ACC112 (cell line): Measurements from ENCODE around the gene FSTL4.
"Not testable (repeated sequence)": the region's sequence is repeated elsewhere in the genome, so short reads cannot be mapped to it uniquely, and the experiment has no call there.

ENCODE experiments used
- H2AFZ ChIP-seq: fragments of 200-600 bp; sonication (generic); one replicate; pipeline ENCODE4 v1.6.0; 2017; ENCODE audit warnings: antibody characterized with exemption, low read length; ENCODE audit not compliant: unreplicated experiment
- H3K27ac ChIP-seq: fragments of 200-600 bp; sonication (generic); 2 replicates; pipeline ENCODE4 v1.5.1; 2014; ENCODE audit warnings: low read depth, mild to moderate bottlenecking, antibody characterized with exemption, low read length, moderate library complexity
- H3K27me3 ChIP-seq: fragments of 200-600 bp; sonication (generic); 2 replicates; pipeline ENCODE4 v1.6.1; 2014; ENCODE audit warnings: mild to moderate bottlenecking, antibody characterized with exemption, low read length, moderate library complexity, mixed read lengths; ENCODE audit not compliant: insufficient read depth
- H3K36me3 ChIP-seq: fragments of 200-600 bp; sonication (generic); 2 replicates; pipeline ENCODE4 v1.6.1; 2016; ENCODE audit warnings: mild to moderate bottlenecking, antibody characterized with exemption, low read length, moderate library complexity, mixed read lengths; ENCODE audit not compliant: insufficient read depth
- H3K4me1 ChIP-seq: fragments of 200-600 bp; sonication (generic); one replicate; pipeline ENCODE4 v1.6.1; 2016; ENCODE audit warnings: low read length, mixed read lengths; ENCODE audit not compliant: insufficient read depth, unreplicated experiment, control insufficient read depth
- H3K4me3 ChIP-seq: fragments of 200-600 bp; sonication (generic); 2 replicates; pipeline ENCODE4 v1.5.1; 2014; ENCODE audit warnings: mild to moderate bottlenecking, low read depth, low read length
- H3K79me2 ChIP-seq: fragments of 200-600 bp; sonication (generic); one replicate; pipeline ENCODE4 v1.6.0; 2016; ENCODE audit warnings: low read length; ENCODE audit not compliant: control insufficient read depth, unreplicated experiment, insufficient read depth

The FSTL4 gene

DNA sequence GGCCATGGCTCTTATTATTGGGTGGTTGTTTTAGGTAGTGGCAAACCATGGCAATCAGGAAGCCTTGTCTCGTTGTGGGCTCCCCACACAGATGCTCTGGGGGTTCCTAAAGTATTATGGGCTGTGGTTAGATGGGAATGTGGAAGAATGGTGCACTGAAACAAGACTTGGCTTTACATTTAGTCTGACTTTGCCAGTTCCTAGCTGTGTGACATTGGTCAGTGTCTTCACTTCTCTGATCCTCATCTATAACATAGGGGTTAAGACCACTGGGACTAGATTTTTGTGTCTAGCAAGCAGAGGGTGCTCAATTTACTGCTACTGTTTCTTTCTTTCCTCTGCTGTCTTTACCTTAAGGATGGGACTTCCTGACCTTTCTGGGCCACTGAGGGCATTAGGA, 411.0 kb downstream of the FSTL4 start:
- Histone ChIP-seq H3K79me2 (no peaks in the 10 kb centered on the region), H2AFZ (no peak overlapping the region), H3K36me3 (no peaks in the 10 kb centered on the region), H3K4me3 (no peak overlapping the region), H3K4me1 (peaks cover 10% of the 10 kb centered on the region), H3K27ac (no peak overlapping the region), H3K27me3 (peaks cover 32% of the 10 kb centered on the region)

DNA sequence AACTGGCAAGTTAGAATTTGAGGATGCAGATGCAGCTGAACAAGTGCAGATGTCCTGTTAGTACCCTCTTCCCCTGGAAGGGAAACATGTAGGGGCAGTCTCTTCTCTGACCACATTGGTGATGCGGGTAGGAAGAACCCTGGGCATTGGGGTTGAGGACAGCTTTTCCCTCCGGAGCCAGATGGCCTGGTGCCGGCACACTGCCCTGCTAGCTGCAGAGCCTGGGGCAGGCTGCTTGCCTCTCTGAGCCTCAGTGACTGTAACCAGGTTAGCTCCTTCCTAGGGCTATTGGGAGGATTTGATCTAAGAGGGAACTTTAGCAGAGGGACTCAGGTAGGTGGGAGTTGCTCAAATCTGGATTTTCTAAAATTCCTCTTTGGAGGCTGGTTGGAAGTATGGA, 412.1 kb downstream of the FSTL4 start:
- H3K27me3 ChIP-seq, result peaks cover 37% of the 10 kb centered on the region
- peaks cover 5% of the 10 kb centered on the region for H3K4me1 ChIP-seq
- H3K4me3 ChIP-seq, result no peak overlapping the region

DNA sequence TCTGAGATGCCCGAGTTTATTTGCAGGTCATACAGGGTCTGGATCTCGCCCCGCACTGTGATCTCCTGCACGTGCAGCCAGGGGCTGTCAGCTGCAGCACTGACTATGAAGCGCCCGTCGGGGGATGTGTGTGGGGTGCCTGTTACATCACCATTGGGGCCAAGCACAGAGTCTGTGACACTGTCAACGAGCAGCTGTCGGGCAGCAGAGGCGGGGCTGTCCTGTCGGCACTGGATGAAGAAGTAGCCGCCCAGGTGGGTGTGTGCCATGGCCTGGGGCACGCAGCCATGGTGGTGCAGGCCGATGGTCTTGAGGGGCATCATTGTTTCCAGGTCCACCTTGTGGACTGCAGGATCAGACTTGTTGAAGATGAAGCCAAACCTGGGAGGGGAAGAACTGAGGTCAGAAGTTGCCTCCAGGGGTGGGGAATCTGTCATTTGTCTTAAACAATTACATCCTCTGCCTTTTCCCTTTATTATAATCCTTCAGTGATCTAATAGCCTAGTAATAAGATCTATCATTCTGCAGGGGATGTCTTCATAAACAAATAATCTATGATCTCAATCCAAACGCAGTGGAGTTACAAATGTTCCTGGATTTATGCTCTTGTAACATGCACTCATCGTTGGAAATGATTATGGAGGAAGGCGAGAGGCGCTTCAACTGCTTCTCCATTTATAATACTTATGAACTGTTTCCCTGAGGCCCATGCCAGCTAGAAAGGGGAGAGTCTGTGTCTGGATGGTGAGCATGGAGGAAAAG, 412.7 kb downstream of the FSTL4 start:
- no peaks in the 10 kb centered on the region for H3K79me2 ChIP-seq
- no peak overlapping the region for H3K4me3 ChIP-seq
- H3K36me3 ChIP-seq, result no peaks in the 10 kb centered on the region
- H2AFZ ChIP-seq, result no peak overlapping the region
- peaks cover 43% of the 10 kb centered on the region for H3K27me3 ChIP-seq
- H3K4me1 ChIP-seq, result no peaks in the 10 kb centered on the region
- H3K27ac ChIP-seq, result no peak overlapping the region

More for the DNA sequence above, 412.1 kb downstream of the FSTL4 start:
- Histone ChIP-seq H3K79me2 (no peaks in the 10 kb centered on the region), H2AFZ (no peak overlapping the region), H3K36me3 (no peaks in the 10 kb centered on the region), H3K27ac (no peak overlapping the region)

DNA sequence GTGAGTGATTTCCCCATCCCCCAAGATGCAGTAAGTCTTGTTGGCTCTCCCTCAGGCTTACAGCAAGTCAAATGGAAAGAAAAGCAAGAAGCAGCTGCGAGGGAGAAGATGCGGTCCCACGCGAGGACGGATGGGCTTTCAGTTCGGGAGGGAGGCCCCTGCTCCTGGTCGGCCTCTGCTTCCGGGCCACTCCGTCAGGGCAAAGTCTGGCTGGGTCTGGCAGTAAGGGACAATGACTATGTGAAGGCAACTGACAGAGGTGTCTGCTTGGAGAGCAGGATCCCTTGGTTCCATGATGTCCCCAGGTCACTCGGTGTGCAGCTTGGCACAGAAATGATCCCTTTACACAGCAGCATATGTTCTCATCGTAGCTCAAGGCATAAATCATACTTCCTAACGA, 413.8 kb downstream of the FSTL4 start:
- no peak overlapping the region for H2AFZ ChIP-seq
- H3K36me3 ChIP-seq, result no peaks in the 10 kb centered on the region
- no peaks in the 10 kb centered on the region for H3K4me1 ChIP-seq
- H3K27ac ChIP-seq, result no peak overlapping the region
- H3K79me2 ChIP-seq, result no peaks in the 10 kb centered on the region
- H3K4me3 ChIP-seq, result no peak overlapping the region
- H3K27me3 ChIP-seq, result peaks cover 50% of the 10 kb centered on the region

DNA sequence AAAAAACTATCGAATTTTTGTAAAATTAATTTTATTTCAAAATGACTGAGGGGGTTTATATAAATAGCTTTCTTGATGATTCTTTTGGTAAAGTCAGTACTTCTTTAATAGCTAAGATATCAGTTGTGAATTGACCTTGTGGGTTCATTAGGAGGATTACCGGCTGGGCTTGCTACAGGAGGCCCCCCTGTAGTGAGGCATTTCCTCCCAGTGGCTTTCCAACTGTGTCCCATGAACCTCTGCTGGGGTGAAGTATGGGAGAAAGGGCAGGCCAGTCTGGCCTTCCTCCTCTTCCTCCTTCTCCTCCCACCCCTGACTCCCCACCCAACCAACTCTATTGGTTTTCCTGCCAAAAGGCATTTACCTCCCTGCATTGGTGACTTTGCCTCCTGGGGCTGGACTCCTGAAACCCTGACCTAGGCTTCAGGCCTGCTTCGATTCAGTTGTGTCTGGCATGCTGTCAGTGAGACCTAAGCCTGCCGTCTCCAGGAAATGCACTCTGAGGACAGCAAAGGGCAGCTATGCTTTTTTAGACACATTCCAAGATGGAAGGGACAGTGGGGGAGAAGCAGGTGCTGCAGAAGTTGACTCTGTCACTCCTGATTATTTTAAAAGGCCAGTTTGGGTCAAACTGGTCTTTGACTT, 415.8 kb downstream of the FSTL4 start:
- Histone ChIP-seq H3K27ac (no peak overlapping the region), H2AFZ (no peak overlapping the region), H3K36me3 (no peaks in the 10 kb centered on the region), H3K4me3 (no peak overlapping the region), H3K79me2 (no peaks in the 10 kb centered on the region), H3K27me3 (peaks cover 46% of the 10 kb centered on the region), H3K4me1 (no peaks in the 10 kb centered on the region)

DNA sequence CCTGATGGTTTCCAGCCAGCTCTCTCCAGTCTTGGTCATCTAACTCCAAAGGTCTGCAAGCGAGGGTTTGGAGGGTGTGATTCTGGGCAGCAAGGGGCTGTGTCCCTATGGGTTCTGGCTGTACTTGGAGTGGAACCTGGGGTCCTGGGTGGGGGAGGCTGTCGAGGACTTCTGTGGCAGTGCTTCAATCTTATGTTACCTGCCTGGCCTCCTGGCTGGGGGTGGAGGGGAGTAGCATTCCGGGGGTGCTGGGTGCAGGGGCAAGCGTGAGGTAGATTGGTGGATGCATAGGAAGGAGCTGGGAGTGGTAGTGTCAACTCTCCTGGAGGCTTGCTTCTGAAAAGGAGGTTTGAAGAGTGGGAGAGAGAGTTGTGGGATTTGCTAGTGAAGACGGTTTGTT, 417.1 kb downstream of the FSTL4 start:
- H3K27ac ChIP-seq, result no peak overlapping the region
- no peaks in the 10 kb centered on the region for H3K4me1 ChIP-seq
- H2AFZ ChIP-seq, result no peak overlapping the region
- H3K4me3 ChIP-seq, result no peak overlapping the region
- H3K27me3 ChIP-seq, result peaks cover 34% of the 10 kb centered on the region
- H3K36me3 ChIP-seq, result no peaks in the 10 kb centered on the region
- no peaks in the 10 kb centered on the region for H3K79me2 ChIP-seq

DNA sequence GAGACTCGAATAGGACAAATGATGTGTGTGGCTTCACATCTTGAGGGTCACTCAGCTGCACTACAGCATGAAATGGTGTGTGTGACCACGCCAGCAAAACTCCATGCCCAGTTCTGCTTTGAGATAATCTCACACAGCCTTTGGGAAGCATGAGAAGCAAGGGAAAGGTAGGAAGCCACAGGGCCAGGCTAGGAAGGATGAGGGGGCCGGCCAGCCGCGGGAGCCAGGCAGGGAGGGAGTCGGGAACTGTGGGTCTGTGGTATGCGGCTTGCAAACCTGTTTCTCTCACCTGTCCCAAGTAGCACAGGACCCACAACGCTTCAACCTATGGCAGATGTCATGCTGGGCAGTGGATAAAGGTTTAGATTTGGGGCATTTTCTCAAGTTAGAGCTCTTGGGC, 418.5 kb downstream of the FSTL4 start:
- H2AFZ ChIP-seq, result no peak overlapping the region
- H3K27me3 ChIP-seq, result peaks cover 23% of the 10 kb centered on the region
- H3K36me3 ChIP-seq, result no peaks in the 10 kb centered on the region
- no peaks in the 10 kb centered on the region for H3K4me1 ChIP-seq
- H3K79me2 ChIP-seq, result no peaks in the 10 kb centered on the region
- no peak overlapping the region for H3K4me3 ChIP-seq
- H3K27ac ChIP-seq, result no peak overlapping the region

DNA sequence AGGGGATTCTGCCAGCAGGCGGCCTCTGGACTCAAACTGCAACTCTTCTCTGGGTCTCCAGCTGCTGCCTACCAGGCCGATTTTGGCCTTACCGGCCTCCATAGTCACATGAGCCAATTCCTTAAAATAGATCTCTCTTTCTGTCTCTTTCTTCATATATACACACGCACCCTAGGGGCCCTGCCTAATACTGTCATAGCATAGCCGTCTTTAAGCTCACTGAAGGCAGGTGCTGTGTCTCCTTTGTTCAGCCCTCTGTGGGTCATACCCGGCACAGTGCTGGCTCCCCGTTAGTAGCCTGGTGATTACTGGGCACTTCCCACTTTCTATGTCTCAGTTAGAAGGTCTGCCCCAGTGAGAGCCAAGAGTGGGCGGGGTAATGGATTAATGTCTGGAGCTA, 419.6 kb downstream of the FSTL4 start:
- H3K4me1 ChIP-seq, result no peaks in the 10 kb centered on the region
- no peak overlapping the region for H2AFZ ChIP-seq
- no peak overlapping the region for H3K4me3 ChIP-seq
- peaks cover 23% of the 10 kb centered on the region for H3K27me3 ChIP-seq
- no peaks in the 10 kb centered on the region for H3K79me2 ChIP-seq
- H3K27ac ChIP-seq, result no peak overlapping the region
- no peaks in the 10 kb centered on the region for H3K36me3 ChIP-seq

DNA sequence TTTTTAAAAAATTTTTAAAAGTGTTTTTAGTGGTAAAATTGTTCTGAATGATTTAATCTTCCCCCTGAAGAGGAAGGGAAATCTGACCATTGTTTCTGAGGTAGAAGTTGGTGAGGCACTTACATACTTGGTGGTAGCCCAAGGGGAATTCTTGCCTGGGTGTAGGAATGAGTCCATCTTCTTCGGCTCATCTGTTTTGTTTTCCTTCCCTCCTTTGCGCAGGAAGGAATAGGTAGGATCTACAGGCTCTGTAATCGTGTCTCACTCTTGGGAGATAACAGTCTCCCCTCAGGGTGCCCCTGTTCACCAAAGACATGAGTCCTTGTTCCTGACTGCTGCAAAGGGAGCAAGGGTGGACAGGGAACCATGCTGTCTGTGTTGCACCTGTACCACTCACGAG, 422.5 kb downstream of the FSTL4 start:
- peaks cover 9% of the 10 kb centered on the region for H3K27me3 ChIP-seq
- no peaks in the 10 kb centered on the region for H3K4me1 ChIP-seq
- no peak overlapping the region for H2AFZ ChIP-seq
- H3K36me3 ChIP-seq, result no peaks in the 10 kb centered on the region
- no peak overlapping the region for H3K4me3 ChIP-seq
- H3K27ac ChIP-seq, result no peak overlapping the region
- no peaks in the 10 kb centered on the region for H3K79me2 ChIP-seq

DNA sequence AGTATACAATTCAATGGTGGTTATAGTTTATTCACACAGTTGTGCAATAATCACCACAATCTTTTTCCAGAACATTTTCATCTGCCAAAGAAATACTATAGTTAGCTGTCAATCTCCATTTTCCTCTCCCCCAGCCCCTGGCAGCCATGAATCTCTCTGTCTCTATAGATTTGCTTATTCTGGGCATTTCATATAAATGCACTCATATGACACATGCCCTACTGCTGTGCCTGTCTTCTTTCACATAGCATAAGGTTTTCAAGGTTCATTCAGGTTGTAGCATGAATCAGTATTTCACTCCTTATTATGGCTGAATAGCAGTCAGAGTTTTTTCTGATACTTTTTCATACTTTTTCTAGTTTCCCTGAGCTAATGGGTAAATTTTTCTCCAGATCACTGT, 432.9 kb downstream of the FSTL4 start:
- Histone ChIP-seq H3K4me3 (no peak overlapping the region), H3K4me1 (no peaks in the 10 kb centered on the region), H3K79me2 (no peaks in the 10 kb centered on the region), H3K27ac (no peak overlapping the region), H3K27me3 (peaks cover 11% of the 10 kb centered on the region; the same call in 1 of the 2 replicates), H2AFZ (no peak overlapping the region), H3K36me3 (no peaks in the 10 kb centered on the region)

DNA sequence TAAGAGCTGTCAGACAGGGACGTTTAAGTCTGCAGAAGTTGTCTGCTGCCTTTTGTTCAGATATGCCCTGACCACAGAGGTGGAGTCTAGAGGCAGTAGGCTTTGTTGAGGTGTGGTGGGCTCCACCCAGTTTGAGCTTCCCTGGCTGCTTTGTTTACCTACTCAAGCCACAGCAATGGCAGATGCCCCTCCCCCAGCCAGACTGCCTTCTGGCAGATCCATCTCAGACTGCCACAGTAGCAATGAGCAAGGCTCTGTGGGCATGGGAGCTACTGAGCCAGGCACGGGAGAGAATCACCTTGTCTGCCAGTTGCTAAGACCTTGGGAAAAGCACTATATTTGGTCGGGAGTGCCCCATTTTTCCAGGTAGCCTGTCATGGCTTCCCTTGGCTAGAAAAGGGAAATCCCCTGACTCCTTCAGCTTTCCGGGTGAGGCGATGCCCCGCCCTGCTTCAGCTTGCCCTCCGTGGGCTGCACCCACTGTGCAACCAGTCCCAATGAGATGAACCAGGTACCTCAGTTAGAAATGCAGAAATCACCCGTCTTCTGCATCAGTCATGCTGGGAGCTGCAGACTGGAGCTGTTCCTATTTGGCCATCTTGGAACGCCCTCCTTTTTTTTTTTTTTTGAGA, 441.5 kb downstream of the FSTL4 start:
- H3K27me3 ChIP-seq, result peaks cover 23% of the 10 kb centered on the region
- not testable (repeated sequence) for H3K27ac ChIP-seq, H3K79me2 ChIP-seq, H3K4me3 ChIP-seq, H2AFZ ChIP-seq, H3K4me1 ChIP-seq, H3K36me3 ChIP-seq
